ENCODE results near the gene OR4D1.
"Not testable (repeated sequence)": the region's sequence is repeated elsewhere in the genome, so short reads cannot be mapped to it uniquely, and the experiment has no call there.

The OR4D1 gene

DNA sequence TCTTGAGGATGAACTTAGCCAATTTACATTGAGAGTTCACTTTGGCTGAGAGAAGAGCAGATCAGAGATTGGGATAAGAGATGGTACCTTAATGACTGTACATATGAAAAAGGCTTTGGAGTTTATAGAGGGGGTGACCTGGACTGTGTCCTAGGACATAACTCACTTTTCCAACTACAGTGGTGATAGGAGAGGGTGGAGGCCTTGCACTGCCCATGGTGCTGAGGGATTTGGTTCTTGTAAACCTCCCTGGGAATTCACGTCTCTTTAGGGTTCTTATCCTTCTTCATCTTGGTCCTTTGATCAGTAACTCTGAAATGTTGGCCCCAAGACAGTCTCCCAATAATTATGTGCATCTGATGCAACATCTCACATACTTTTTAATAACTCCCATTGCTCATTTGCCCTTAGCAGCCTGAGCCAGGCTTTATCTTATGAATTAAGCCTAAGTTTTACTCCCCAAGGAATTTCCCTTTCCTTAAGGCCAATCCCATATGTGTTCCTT is at the start of gene OR4D1:
TSS of gene OR4D1 (plus strand) at position 455 of the 505 bp plus-strand sequence. CDS start 6,770 bp downstream, outside the sequence.
- no peak for FAIRE-seq

DNA sequence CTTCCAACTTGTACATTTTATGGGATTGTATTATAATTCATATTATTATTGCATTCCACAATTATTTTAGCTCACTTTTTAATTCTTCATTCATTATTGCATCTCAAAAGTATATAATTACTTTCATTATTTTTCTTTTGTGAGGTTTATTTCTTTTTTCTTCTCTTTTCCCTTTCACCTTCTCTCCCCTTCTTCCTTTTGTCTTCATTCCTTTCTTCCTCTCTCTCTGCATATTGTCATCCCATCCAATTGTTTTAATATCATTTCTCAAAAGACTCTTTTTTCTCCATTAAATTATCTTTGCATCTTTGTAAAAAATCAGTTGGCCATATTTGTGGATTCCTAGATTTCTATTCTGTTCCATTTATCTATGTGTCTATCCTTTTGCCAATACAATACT is 47.7 kb upstream of the OR4D1 start:
- peak; percentile 8 for FAIRE-seq

DNA sequence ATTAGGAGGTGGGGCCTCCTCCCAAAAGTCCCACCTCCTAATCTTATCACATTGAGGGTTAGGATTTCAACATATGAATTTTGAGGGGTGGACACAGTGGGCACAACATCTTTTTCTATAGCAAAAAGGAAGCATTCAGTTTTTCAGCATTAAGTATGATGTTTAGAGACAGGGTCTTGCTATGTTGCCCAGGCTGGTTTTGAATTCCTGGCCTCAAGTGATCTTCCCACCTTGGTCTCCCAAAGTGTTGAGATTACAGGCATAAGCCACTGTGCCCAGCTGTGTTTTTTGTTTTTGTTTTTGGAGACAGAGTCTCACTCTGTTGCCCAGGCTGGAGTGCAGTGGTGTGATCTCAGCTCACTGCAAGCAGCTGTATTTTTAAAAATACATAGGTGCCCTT is 46.3 kb upstream of the OR4D1 start:
- FAIRE-seq: not testable (repeated sequence)

DNA sequence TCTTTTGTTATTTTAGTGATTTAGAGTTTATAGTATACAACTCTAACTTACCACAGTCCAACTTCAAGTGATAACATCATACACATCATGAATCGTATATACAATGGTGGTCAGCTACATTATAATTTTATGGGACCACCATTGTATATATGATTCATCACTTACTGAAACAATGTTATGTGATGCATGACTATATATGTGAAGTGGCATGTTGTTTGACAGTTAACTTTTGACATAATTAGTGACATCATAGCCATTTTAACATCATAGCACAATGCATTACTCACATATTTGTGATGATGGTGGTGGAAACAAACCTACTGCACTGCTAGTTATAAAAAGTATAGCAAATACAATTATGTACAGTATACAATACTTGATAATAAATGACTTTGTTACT is 43.1 kb upstream of the OR4D1 start:
- FAIRE-seq: no peak

- FAIRE-seq: no peak
Observed at GRCh38 chr17:58107306-58107705, 40.9 kb upstream of the OR4D1 start.

- FAIRE-seq: no peak
Observed at GRCh38 chr17:58109197-58109596, 39.0 kb upstream of the OR4D1 start.

- FAIRE-seq: no peak
Observed at GRCh38 chr17:58110012-58110411, 38.2 kb upstream of the OR4D1 start.

DNA sequence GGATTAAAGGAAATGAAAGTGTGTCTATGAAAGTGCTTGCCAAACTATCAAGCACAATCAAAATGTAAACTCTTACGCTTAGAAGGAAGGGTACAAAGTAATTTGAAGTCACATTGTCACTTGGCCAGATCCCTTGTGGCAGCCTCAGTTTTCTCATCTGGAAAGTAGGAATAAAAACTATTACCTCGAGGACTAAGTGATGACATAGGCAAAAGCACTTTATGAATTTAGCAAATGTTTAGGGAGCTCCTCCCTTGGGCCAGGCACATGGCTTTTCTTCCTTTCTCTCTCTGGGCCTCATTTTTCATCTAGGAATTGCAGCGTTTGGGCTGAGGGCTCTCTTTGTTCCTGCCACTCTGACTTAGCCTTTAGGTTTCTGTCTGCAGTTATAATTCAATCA is 36.5 kb upstream of the OR4D1 start:
- FAIRE-seq: no peak

DNA sequence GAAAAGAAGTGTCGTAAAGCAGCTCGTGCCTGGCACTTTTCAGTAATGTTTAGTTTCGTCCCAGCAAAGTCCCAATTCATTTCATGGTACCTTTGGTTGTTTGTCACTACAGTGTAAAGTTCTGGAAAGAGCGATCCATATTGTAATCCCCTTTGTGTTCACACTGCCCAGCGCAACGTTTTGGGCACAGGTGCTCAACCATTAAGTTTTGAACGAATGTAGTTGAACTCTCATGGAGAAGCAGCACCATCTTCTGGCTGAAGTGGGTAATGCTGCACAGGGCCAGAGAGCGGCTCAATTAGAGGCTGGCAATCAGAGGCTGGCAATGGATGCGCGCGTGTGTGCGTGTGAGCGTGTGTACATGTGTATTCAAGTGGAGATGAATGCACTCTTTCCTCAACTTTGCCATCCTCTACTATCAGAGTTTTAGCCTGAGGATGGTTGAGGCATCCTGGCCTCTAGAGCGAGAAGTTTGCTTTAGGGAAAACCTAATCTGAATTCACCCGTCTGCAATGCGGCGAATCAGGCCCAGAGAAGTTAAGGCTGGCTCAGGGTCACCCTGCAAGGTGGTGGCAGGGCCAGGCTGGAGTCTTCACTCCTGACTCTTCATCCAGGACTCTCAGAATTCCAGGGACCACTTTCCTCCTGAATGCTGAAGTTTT is 35.1 kb upstream of the OR4D1 start:
- FAIRE-seq: peak; percentile 73

GRCh38 chr17:58113947-58114346 is 34.2 kb upstream of the OR4D1 start:
- FAIRE-seq: no peak

- no peak for FAIRE-seq
Observed at GRCh38 chr17:58117382-58117781, 30.8 kb upstream of the OR4D1 start.

GRCh38 chr17:58119491-58119890 is 28.7 kb upstream of the OR4D1 start:
- no peak for FAIRE-seq

DNA sequence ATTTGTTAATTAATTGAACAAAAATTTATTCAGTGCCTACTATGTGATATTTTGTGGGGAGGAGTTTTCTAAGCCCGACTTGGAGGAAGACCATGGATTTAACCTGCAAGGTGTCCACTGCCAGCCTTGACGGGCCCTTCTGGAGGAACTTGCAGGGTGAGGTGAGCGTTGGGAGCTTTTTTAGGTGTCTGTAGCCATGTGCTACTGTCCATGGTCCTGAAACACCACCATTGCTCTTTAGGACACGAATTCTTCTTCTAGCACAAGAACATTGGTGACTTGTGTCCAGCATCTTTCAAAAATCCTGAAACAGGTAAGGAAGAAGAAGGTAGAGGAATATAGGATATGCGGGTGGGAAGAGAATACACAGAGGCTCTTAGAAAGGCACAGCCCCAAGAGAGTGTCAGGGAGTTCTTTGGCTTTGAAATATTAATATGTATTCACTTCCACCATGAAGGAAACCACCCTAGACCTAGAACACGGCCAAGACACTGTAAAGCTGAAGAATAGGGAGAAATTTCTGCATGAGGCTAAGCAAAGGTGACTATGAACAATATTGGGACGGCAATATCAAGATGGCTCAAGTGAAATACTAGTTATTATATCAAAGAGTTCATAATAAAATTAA is 27.9 kb upstream of the OR4D1 start:
- FAIRE-seq: no peak

- FAIRE-seq: peak; percentile 74
Observed at GRCh38 chr17:58121925-58122324, 26.3 kb upstream of the OR4D1 start.

DNA sequence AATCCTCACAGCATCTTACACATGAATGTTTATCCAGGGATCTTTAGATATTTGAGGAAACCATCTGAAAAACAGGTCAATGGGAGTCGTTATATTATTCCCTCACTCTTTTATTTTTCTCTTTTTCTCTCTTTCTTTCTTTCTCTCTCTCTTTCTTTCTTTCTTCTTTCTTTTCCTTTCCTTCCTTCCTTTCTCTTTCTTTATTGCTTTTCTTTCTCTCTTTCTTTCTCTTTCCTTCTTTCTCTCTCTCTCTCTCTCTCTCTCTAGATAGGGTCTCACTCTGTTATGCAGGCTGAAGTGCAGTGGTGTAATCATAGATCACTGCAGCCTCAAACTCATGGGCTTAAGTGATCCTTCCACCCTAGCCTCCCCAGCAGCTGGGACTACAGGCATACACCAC is 20.3 kb upstream of the OR4D1 start:
- FAIRE-seq: no peak

DNA sequence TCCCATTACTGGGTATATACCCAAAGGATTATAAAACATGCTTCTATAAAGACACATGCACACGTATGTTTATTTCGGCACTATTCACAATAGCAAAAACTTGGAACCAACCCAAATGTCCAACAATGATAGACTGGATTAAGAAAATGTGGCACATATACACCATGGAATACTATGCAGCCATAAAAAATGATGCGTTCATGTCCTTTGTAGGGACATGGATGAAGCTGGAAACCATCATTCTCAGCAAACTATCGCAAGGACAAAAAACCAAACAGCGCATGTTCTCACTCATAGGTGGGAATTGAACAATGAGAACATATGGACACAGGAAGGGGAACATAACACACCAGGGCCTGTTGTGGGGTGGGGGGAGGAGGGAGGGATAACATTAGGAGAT is 15.5 kb upstream of the OR4D1 start:
- FAIRE-seq: not testable (repeated sequence)

DNA sequence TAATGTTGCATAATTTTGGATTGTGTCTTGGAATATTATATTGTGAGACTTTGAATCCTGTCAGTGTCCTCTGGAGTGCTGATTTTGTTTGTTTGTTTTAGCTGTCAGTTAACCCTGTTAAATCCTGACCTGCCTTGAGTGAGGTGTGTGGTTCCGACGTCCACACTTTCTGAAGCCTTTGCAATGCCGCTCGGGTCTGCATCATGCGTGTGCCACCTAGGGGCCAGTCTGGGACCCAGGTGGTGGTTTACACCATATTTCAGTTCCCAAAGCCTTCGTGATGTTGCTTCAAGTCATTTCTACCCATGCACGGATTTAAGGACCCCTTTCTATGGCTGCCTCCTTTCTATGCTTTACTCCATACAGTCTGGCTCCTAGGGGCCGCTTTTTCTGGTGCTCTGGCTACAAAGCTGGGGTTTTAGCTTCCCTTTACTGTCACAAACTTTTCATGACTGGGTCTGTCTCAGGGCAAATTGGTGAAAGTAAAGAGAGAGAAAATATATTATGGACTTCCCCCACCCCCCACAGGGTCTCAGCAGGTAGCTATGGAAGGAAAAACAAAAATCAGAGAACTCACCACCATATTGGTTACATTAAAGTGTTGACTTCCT is 11.4 kb upstream of the OR4D1 start:
- no peak for FAIRE-seq

- FAIRE-seq: no peak
Observed at GRCh38 chr17:58141505-58141904, 6.7 kb upstream of the OR4D1 start.

DNA sequence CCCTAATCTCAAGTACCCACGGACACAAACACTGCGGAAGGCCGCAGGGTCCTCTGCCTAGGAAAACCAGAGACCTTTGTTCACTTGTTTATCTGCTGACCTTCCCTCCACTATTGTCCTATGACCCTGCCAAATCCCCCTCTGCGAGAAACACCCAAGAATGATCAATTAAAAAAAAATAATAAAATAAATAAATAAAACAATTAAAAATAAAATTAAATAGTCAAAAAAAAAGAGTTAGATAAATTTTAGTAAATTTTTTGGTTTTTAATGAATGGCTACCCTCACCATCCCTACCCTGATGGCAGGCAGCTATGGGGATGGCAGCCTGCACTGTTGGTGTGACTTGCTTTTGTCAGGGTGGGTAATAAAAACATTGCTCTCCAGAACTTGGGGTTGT is 4.8 kb upstream of the OR4D1 start:
- FAIRE-seq: not testable (repeated sequence)

DNA sequence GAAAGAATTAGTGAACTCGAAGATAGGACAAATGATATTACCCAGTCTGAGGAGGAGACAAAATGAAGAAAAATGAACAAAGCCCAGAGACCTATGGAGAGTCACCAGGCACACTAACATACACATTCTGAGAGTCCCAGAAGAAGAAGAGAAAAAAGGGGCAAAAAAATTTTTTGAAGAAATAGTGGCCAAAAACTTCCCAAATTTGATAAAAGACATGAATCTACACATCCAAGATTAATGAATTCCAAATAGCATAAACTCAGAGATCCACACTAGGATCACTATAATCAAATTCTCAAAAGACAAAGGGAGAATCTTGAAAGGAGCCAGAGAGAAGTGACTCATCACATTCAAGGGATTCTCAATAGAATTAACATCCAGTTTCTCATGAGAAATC is 3.4 kb upstream of the OR4D1 start:
- no peak for FAIRE-seq

DNA sequence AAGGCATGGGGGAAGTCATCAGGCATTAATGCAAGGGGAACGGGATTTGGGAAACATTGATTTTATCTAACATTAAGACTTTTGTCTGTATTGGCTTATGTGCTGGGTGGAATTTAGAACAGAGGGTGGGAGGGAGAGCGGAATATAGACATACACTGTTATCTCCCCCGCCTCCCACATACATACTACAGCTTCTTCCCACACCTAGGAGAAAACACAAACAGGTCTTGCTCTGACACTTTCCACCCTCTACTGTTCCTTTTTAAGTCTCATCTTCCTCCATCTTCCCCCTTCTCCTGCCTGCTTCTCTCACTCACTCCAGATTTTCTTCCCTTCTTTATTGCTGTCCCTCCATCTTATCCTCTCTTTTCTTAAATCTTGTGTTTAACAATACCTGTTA is 425 bp downstream of the OR4D1 start:
- FAIRE-seq: no peak

DNA sequence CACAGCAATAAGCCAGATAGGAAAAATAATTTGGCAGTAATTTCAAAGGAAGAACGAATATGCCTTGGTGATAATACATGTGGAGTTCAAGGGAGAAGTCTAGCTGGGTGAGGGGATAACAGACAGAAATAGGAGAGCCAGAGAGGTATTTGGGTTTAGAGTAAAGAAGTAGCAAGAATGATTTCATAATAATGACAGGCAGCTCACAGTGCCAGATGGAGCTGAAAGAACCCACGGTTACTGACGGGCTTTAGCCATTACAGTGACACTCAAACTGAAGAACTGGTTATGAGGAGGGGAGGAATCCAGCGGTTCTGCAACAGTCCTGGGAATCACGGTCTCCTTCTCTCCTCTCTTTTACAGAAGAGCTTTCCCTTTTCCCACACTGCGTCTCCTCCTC is 2.2 kb downstream of the OR4D1 start:
- FAIRE-seq: no peak

- no peak for FAIRE-seq
Observed at GRCh38 chr17:58153046-58153445, 4.9 kb downstream of the OR4D1 start.

- no peak for FAIRE-seq
Observed at GRCh38 chr17:58153671-58154070, 5.5 kb downstream of the OR4D1 start.
